GM10248 (cell line): ENCODE measurements around the gene EIF4E.
"Not testable (repeated sequence)": the region's sequence is repeated elsewhere in the genome, so short reads cannot be mapped to it uniquely, and the experiment has no call there.

Source experiments
- CTCF ChIA-PET: fragments of 300-600 bp; sonication (Branson Sonifier 250); formaldehyde crosslinking; extraction: SDS; loops from one replicate; lab custom pipeline; 2021; ENCODE audit warnings: antibody characterized with exemption; lab: Yijun Ruan, JAX
- POLR2A ChIA-PET: fragments of 350-650 bp; sonication (Branson Sonifier 250); formaldehyde crosslinking; extraction: SDS; loops from one replicate; lab custom pipeline; 2020; ENCODE audit warnings: antibody characterized with exemption; lab: Yijun Ruan, JAX
- DNase-seq: peaks from one replicate; pipeline ENCODE4 v3.0.0; 2012; ENCODE audit errors: extremely low spot score
- TF ChIP-seq, protein P1 (sequence below): IDR thresholded peaks from 2 replicates; pipeline ENCODE4 v1.5.1; 2012; ENCODE audit warnings: mild to moderate bottlenecking, low read depth; ENCODE audit errors: extremely low read depth, missing control alignments, control extremely low read depth

The EIF4E gene

GRCh38 chr4:98935633-98936032 lies 6.7 kb upstream of the EIF4E start:
- DNase-seq = no peak
- TF ChIP-seq, protein P1, sequence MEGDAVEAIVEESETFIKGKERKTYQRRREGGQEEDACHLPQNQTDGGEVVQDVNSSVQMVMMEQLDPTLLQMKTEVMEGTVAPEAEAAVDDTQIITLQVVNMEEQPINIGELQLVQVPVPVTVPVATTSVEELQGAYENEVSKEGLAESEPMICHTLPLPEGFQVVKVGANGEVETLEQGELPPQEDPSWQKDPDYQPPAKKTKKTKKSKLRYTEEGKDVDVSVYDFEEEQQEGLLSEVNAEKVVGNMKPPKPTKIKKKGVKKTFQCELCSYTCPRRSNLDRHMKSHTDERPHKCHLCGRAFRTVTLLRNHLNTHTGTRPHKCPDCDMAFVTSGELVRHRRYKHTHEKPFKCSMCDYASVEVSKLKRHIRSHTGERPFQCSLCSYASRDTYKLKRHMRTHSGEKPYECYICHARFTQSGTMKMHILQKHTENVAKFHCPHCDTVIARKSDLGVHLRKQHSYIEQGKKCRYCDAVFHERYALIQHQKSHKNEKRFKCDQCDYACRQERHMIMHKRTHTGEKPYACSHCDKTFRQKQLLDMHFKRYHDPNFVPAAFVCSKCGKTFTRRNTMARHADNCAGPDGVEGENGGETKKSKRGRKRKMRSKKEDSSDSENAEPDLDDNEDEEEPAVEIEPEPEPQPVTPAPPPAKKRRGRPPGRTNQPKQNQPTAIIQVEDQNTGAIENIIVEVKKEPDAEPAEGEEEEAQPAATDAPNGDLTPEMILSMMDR = no peak
- POLR2A ChIA-PET = no interaction called here
- CTCF ChIA-PET = interaction anchor here (1.2 kb wide), 1 partner anchor 60 kb away, joined by 3 read pairs; the partner anchor contains the start of gene METAP1

- DNase-seq, CTCF ChIA-PET, POLR2A ChIA-PET: not testable (repeated sequence)
These were observed 5.9 kb upstream of the EIF4E start for GRCh38 chr4:98934851-98935250.

- no peak for DNase-seq
- CTCF ChIA-PET = no interaction called here
- TF ChIP-seq, protein P1 = no peak
- POLR2A ChIA-PET = no interaction called here
These were observed 3.6 kb upstream of the EIF4E start for GRCh38 chr4:98932539-98932938.

GRCh38 chr4:98930311-98930865 lies 1.5 kb upstream of the EIF4E start:
- TF ChIP-seq, protein P1 = no peak
- no peak for DNase-seq

GRCh38 chr4:98929341-98930267 lies 671 bp upstream of the EIF4E start:
- POLR2A ChIA-PET = interaction anchor here (0.6 to 1.6 kb wide), 11 partner anchors 14 to 1627 kb away, joined by 3 to 7 read pairs (median 5); partner anchors contain the start of gene METAP1
- CTCF ChIA-PET = interaction anchor here (0.6 to 3.4 kb wide), 5 partner anchors 12 to 126 kb away, joined by 4 to 20 read pairs (median 5); partner anchors contain the start of gene METAP1
- TF ChIP-seq, protein P1 = no peak
- DNase-seq = peak; percentile 69

More at GRCh38 chr4:98930311-98930865, 1.5 kb upstream of the EIF4E start:
- CTCF ChIA-PET = interaction anchor here (1.3 to 3.4 kb wide), 3 partner anchors 10 to 64 kb away, joined by 3 to 20 read pairs (median 5); partner anchors contain the start of gene METAP1
- POLR2A ChIA-PET = no interaction called here

GRCh38 chr4:98928131-98928504 lies 815 bp downstream of the EIF4E start:
- peak; percentile 73 for DNase-seq
- TF ChIP-seq, protein P1 = no peak
- ChIA-PET CTCF (interaction anchor here (1.3 to 3.4 kb wide), 6 partner anchors 11 to 128 kb away, joined by 4 to 20 read pairs (median 8); partner anchors contain the start of gene METAP1), POLR2A (interaction anchor here (0.6 to 1.4 kb wide), 5 partner anchors 16 to 1769 kb away, joined by 3 to 4 read pairs (median 3); partner anchors contain the start of gene METAP1)

GRCh38 chr4:98926257-98926656 lies 2.7 kb downstream of the EIF4E start:
- DNase-seq, POLR2A ChIA-PET: not testable (repeated sequence)
- CTCF ChIA-PET = interaction anchor here (0.6 to 2.3 kb wide), 3 partner anchors 13 to 69 kb away, joined by 3 to 9 read pairs (median 3); partner anchors contain the start of gene METAP1
